K562 (cell line): Measurements from ENCODE around the gene MANBA. TPM values are rescaled to one million over a fixed set of nuclear protein-coding genes. Genes with fewer than 3 reads are reported as not detected.

Source experiments
- ARID1B ChIP-seq: fragments of 450-650 bp; IDR thresholded peaks from 2 replicates; pipeline ENCODE4 v1.6.1; 2016; ENCODE audit warnings: antibody characterized with exemption, mild to moderate bottlenecking, inconsistent platforms
- CBX2 ChIP-seq: fragments of 200-600 bp; sonication (generic); IDR thresholded peaks from one replicate; pipeline ENCODE4 v1.6.1; 2012; ENCODE audit warnings: mild to moderate bottlenecking, low read length, inconsistent platforms; ENCODE audit not compliant: insufficient read depth, poor library complexity, severe bottlenecking
- EP400 ChIP-seq: fragments of 450-650 bp; IDR thresholded peaks from 2 replicates; pipeline ENCODE4 v1.6.1; 2017; ENCODE audit warnings: antibody characterized with exemption, mild to moderate bottlenecking, moderate library complexity
- HMGN3 ChIP-seq: IDR thresholded peaks from 2 replicates; pipeline ENCODE4 v1.6.1; 2011; ENCODE audit warnings: borderline replicate concordance, low read depth, mild to moderate bottlenecking, mixed read lengths, low read length; ENCODE audit not compliant: insufficient read length; ENCODE audit errors: extremely low read depth
- HNRNPL ChIP-seq: fragments of 200-400 bp; formaldehyde crosslinking; IDR thresholded peaks from 2 replicates; pipeline ENCODE4 v1.6.1; 2017; ENCODE audit warnings: low read depth, mild to moderate bottlenecking, low read length
- L3MBTL2 ChIP-seq: fragments of 450-650 bp; IDR thresholded peaks from 2 replicates; pipeline ENCODE4 v1.6.1; 2016; ENCODE audit warnings: mild to moderate bottlenecking, moderate library complexity
- MTF1 ChIP-seq: fragments of 250-450 bp; sonication (Bioruptor Pico); IDR thresholded peaks from 2 replicates; pipeline ENCODE4 v1.9.0; 2021; ENCODE audit warnings: moderate library complexity, mild to moderate bottlenecking, inconsistent platforms, borderline replicate concordance
- TRIM24 ChIP-seq, 2 experiments: fragments of 450-650 bp; IDR thresholded peaks; 2 replicates each; pipeline ENCODE4 v1.6.1; 2016
- ZFP30 ChIP-seq: fragments of 250-450 bp; sonication (Bioruptor Pico); IDR thresholded peaks from 2 replicates; pipeline ENCODE4 v1.8.0; 2022; ENCODE audit warnings: moderate library complexity, mild to moderate bottlenecking, inconsistent platforms, borderline replicate concordance
- ZNF589 ChIP-seq: fragments of 200-800 bp; sonication (Bioruptor generic); IDR thresholded peaks from 2 replicates; pipeline ENCODE4 v1.6.1; 2016; ENCODE audit warnings: low read depth, missing genetic modification characterization, missing compliant biosample characterization
- polyA plus RNA-seq, 8 experiments: library from polyadenylated mRNA; depleted of rRNA in 4 of 8; stranded (reverse) in 5 of 8; unstranded in 3 of 8; fragments of >200 nt; fragmentation: Nextera tagmentation in 2 of 8; fragmentation: Illumina TruSeq in 1 of 8; extraction: Ambion mirVana in 2 of 8; extraction: Trizol in 1 of 8; gene quantifications; 2 replicates each; pipeline versions ENCODE4 v1.2.1 to v1.2.3, GENCODE V29; 2011 to 2014; ENCODE audit warnings: inconsistent platforms in 1 of 8, missing spikeins in 1 of 8
- total RNA-seq, 7 experiments: library from RNA; depleted of rRNA in 6 of 7; stranded (reverse); fragments of >200 nt in 6 of 7; fragmentation: Illumina TruSeq in 2 of 7; extraction: Trizol in 2 of 7; gene quantifications; 2 replicates each; pipeline versions ENCODE4 v1.2.1 to v1.2.3, GENCODE V29; 2011 to 2021; ENCODE audit warnings: low replicate concordance in 1 of 7
- TF ChIP-seq, protein P1 (sequence below): fragments of 250-450 bp; sonication (Bioruptor Pico); IDR thresholded peaks from 2 replicates; pipeline ENCODE4 v1.5.0; 2021
- TF ChIP-seq, protein P2 (sequence below): fragments of 450-650 bp; IDR thresholded peaks from 2 replicates; pipeline ENCODE4 v1.6.1; 2016; ENCODE audit warnings: antibody characterized with exemption
- TF ChIP-seq, protein P3 (sequence below): sonication (generic); formaldehyde crosslinking; IDR thresholded peaks from 2 replicates; pipeline ENCODE4 v1.9.0; 2022; ENCODE audit warnings: mild to moderate bottlenecking, missing genetic modification reagents
- TF ChIP-seq, protein P4 (sequence below), 2 experiments: IDR thresholded peaks in 1 of 2; conservative IDR thresholded peaks in 1 of 2; 2 replicates each; pipeline ENCODE4 v1.6.1; 2016; ENCODE audit warnings: low read depth in 2 of 2, mild to moderate bottlenecking in 1 of 2, missing compliant biosample characterization in 1 of 2, missing genetic modification characterization in 1 of 2, moderate library complexity in 1 of 2
- TF ChIP-seq, protein P5 (sequence below): fragments of 250-450 bp; sonication (Bioruptor Pico); IDR thresholded peaks from 2 replicates; pipeline ENCODE4 v1.4.0; 2020; ENCODE audit warnings: mild to moderate bottlenecking, moderate library complexity

Gene MANBA
- total and polyA plus RNA-seq, 9 of the 15 experiments (the other 6 are each of a cell fraction or from before 2014, with no cell fraction given), result 1.8 to 12.9 (median 7.7) TPM

DNA sequence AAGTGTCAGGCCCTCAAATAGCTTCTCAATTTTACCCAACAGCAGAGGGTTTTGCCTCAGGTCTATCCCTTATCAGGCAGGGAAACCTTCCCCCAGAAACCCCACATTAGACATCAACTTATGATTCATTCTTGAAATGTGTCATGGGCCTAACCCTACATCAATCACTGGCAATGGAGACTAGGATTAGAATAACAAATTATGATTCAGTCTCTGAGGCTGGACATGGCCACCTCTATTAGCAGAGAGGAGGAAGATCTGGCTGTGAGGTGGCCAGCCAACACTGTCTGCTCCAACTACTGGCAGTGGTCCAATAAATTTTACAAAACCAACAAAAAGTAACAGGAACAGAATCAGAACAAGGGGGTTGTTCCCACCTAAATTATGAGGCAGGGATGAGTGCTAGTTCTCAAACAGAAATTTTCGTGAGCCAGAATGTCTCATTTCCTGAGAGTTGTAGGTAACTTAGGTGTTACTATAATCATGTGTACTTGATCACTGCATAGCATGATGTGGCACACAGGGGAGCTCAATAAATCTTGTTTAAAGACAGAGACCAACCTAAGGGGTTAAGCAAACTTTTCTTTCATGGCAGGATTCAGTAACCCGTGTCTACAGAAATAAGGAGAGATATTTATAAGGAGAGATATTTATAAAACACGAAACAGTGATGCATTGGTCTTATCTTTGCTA lies 132.8 kb downstream of the MANBA start (continued):
- TF ChIP-seq MTF1 (CRISPR knock-in tag), result no peak
- no peak for TF ChIP-seq ZFP30
- TF ChIP-seq ZNF589, result no peak
- no peak for TF ChIP-seq EP400
- TF ChIP-seq, protein P1, sequence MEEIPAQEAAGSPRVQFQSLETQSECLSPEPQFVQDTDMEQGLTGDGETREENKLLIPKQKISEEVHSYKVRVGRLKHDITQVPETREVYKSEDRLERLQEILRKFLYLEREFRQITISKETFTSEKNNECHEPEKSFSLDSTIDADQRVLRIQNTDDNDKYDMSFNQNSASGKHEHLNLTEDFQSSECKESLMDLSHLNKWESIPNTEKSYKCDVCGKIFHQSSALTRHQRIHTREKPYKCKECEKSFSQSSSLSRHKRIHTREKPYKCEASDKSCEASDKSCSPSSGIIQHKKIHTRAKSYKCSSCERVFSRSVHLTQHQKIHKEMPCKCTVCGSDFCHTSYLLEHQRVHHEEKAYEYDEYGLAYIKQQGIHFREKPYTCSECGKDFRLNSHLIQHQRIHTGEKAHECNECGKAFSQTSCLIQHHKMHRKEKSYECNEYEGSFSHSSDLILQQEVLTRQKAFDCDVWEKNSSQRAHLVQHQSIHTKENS, result no peak
- TF ChIP-seq, protein P2, sequence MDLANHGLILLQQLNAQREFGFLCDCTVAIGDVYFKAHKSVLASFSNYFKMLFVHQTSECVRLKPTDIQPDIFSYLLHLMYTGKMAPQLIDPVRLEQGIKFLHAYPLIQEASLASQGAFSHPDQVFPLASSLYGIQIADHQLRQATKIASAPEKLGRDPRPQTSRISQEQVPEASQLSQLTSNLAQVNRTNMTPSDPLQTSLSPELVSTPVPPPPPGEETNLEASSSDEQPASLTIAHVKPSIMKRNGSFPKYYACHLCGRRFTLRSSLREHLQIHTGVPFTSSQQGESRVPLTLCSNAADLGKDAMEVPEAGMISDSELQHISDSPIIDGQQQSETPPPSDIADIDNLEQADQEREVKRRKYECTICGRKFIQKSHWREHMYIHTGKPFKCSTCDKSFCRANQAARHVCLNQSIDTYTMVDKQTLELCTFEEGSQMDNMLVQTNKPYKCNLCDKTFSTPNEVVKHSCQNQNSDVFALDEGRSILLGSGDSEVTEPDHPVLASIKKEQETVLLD, result no peak
- no peak for TF ChIP-seq HNRNPL
- TF ChIP-seq CBX2, result no peak
- TF ChIP-seq, protein P3, sequence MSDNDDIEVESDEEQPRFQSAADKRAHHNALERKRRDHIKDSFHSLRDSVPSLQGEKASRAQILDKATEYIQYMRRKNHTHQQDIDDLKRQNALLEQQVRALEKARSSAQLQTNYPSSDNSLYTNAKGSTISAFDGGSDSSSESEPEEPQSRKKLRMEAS (CRISPR knock-in tag), result no peak
- TF ChIP-seq, protein P4, sequence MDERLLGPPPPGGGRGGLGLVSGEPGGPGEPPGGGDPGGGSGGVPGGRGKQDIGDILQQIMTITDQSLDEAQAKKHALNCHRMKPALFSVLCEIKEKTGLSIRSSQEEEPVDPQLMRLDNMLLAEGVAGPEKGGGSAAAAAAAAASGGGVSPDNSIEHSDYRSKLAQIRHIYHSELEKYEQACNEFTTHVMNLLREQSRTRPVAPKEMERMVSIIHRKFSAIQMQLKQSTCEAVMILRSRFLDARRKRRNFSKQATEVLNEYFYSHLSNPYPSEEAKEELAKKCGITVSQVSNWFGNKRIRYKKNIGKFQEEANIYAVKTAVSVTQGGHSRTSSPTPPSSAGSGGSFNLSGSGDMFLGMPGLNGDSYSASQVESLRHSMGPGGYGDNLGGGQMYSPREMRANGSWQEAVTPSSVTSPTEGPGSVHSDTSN (CRISPR knock-in tag; IDR thresholded peaks at IDR 0.05; ENCODE audit: low read depth), result no peak
- TF ChIP-seq, protein P4 (tag; conservative IDR thresholded peaks at IDR 0.05; ENCODE audit: low read depth), result peak; percentile 60
- TF ChIP-seq TRIM24 (IDR thresholded peaks at IDR 0.05), result no peak
- no peak for TF ChIP-seq HMGN3
- peak; percentile 62; the same call in 1 of the 2 replicates for TF ChIP-seq ARID1B
- TF ChIP-seq, protein P5, sequence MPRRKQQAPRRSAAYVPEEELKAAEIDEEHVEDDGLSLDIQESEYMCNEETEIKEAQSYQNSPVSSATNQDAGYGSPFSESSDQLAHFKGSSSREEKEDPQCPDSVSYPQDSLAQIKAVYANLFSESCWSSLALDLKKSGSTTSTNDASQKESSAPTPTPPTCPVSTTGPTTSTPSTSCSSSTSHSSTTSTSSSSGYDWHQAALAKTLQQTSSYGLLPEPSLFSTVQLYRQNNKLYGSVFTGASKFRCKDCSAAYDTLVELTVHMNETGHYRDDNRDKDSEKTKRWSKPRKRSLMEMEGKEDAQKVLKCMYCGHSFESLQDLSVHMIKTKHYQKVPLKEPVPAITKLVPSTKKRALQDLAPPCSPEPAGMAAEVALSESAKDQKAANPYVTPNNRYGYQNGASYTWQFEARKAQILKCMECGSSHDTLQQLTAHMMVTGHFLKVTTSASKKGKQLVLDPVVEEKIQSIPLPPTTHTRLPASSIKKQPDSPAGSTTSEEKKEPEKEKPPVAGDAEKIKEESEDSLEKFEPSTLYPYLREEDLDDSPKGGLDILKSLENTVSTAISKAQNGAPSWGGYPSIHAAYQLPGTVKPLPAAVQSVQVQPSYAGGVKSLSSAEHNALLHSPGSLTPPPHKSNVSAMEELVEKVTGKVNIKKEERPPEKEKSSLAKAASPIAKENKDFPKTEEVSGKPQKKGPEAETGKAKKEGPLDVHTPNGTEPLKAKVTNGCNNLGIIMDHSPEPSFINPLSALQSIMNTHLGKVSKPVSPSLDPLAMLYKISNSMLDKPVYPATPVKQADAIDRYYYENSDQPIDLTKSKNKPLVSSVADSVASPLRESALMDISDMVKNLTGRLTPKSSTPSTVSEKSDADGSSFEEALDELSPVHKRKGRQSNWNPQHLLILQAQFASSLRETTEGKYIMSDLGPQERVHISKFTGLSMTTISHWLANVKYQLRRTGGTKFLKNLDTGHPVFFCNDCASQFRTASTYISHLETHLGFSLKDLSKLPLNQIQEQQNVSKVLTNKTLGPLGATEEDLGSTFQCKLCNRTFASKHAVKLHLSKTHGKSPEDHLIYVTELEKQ (CRISPR knock-in tag), result no peak
- no peak for TF ChIP-seq L3MBTL2
